Fibroblast of lung (primary cell): ENCODE data around the gene NF1.
"Not testable (repeated sequence)": the region's sequence is repeated elsewhere in the genome, so short reads cannot be mapped to it uniquely, and the experiment has no call there.

Experiments used
- CTCF ChIP-seq, 2 donors: IDR thresholded peaks in 1 of 2; conservative IDR thresholded peaks in 1 of 2; 1 replicate in 1 of 2; 2 replicates in 1 of 2; pipeline ENCODE4 v1.5.1; 2011 to 2012; ENCODE audit warnings: low read length in 2 of 2, control low read depth in 1 of 2, inconsistent platforms in 1 of 2, low read depth in 1 of 2, mild to moderate bottlenecking in 1 of 2
- EZH2 ChIP-seq: IDR thresholded peaks from 2 replicates; pipeline ENCODE4 v1.5.1; 2012; ENCODE audit warnings: low read length, control low read depth, mild to moderate bottlenecking; ENCODE audit errors: missing control alignments

- TF ChIP-seq CTCF (conservative IDR thresholded peaks at IDR 0.05 in 1 of 2, IDR thresholded peaks at IDR 0.05 in 1 of 2; ENCODE audit: low read depth in 1 of 2, low read length in 2 of 2); EZH2: not testable (repeated sequence)
Measured at GRCh38 chr17:31383488-31383887, 288.7 kb downstream of the NF1 start.
